ENCODE measurements around the gene HTR4. TPM values are rescaled to one million over a fixed set of nuclear protein-coding genes. Genes with fewer than 3 reads are reported as not detected.

HTR4 gene
- total and polyA plus RNA-seq, 12 donors, result 0.16 to 1.1 (median 0.40) TPM; not detected in 2

- peaks cover 0 to 7% (median 0%) of the 10 kb centered on the region in 11 donors for H3K9me3 ChIP-seq
- ATAC-seq (no peak), DNase-seq (no peak)
- peaks cover 3 to 38% (median 16%) of the 10 kb centered on the region in 9 donors for H3K4me1 ChIP-seq
- no peaks in the 10 kb centered on the region for H3K36me3 ChIP-seq
- no peak for TF ChIP-seq CTCF (IDR thresholded peaks at IDR 0.05)
- H3K27ac ChIP-seq, result peak overlapping the region in 3 of 10 donors; percentile 8 to 41 (median 19)
- H3K4me3 ChIP-seq, result no peak overlapping the region
- no peaks in the 10 kb centered on the region for H3K27me3 ChIP-seq
- intact Hi-C loops (cut with DNase I), result no loop called here
- WGBS, 2 donors, result 76 to 77% methylated on average over 3 of the region's 3 CpGs
Measured at GRCh38 chr5:148458036-148458888, 196.1 kb downstream of the HTR4 start.

DNA sequence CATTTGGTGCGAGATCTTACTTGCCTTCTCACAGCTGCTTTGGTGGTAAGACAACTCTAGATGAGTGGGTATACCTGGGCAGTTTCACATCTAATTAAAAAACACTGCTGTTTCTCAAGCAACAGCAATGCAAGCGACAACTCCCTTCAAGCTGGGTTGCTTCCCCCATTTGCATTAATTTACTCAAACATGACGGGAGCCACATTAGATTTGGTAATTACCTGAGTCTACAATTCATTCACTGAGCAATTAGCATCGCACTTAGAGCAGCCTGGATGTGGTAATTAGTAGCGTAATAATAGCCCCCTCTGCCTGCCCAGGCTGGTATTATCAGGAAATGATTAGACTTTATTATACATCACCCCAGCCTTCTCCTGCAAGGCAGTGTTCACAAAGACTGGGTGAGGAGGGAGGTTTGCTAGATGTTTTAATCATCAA lies 197.1 kb downstream of the HTR4 start:
- Histone ChIP-seq H3K27me3 (no peaks in the 10 kb centered on the region), H3K27ac (peak overlapping the region in 1 of 10 donors; percentile 17), H3K9me3 (peaks cover 0 to 2% (median 0%) of the 10 kb centered on the region in 11 donors), H3K4me1 (peaks cover 3 to 46% (median 21%) of the 10 kb centered on the region in 9 donors), H3K4me3 (no peak overlapping the region), H3K36me3 (no peaks in the 10 kb centered on the region)
- 45 to 52% methylated on average over 5 of the region's 5 CpGs for WGBS, 2 donors
- intact Hi-C loops (cut with DNase I), result no loop called here
- ATAC-seq (no peak), DNase-seq (no peak)
- peak in 7 of 9 donors; percentile 23 to 56 (median 39) for TF ChIP-seq CTCF (IDR thresholded peaks at IDR 0.05)

- TF ChIP-seq CTCF (IDR thresholded peaks at IDR 0.05), result no peak
- Histone ChIP-seq H3K4me1 (peaks cover 3 to 48% (median 21%) of the 10 kb centered on the region in 9 donors), H3K4me3 (no peak overlapping the region), H3K27ac (peak overlapping the region; percentile 30 to 82 (median 72)), H3K9me3 (no peaks in the 10 kb centered on the region), H3K27me3 (no peaks in the 10 kb centered on the region), H3K36me3 (no peaks in the 10 kb centered on the region)
- WGBS, 2 donors, result 43 to 52% methylated on average over 6 of the region's 6 CpGs
- ATAC-seq (peak; percentile 12 to 67 (median 44)), DNase-seq (no peak)
- intact Hi-C loops (cut with DNase I), result no loop called here
Measured at GRCh38 chr5:148455185-148455584, 199.1 kb downstream of the HTR4 start.

DNA sequence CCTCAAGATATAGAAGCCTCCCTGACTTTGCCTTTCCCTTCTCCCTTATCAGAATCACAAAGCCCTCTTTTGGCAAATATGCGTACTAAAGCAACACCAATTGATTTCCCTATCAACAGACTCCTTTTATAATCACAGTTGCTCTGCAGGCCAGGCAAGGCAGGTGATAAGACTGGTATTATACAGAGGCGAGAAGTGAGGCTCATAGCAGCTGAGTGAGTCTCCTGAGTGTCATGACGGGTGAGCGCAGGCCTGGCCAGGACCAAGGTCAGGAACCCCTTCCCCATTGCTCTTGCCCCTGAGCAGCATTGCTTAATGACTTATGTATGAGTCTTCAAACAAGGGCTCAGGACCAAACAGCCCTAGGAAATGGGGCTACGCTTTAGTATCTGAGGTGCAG lies 199.8 kb downstream of the HTR4 start:
- H3K27me3 ChIP-seq, result no peaks in the 10 kb centered on the region
- no peaks in the 10 kb centered on the region for H3K36me3 ChIP-seq
- DNase-seq (peak in 1 of 2 donors; percentile 25), ATAC-seq (peak in 6 of 8 donors; percentile 23 to 76 (median 54))
- intact Hi-C loops (cut with DNase I), result no loop called here
- H3K27ac ChIP-seq, result peak overlapping the region; percentile 30 to 82 (median 72)
- H3K4me1 ChIP-seq, result peaks cover 3 to 48% (median 21%) of the 10 kb centered on the region in 9 donors
- no peaks in the 10 kb centered on the region for H3K9me3 ChIP-seq
- WGBS, 2 donors, result 51 to 54% methylated on average over 5 of the region's 5 CpGs
- H3K4me3 ChIP-seq, result no peak overlapping the region
- no peak for TF ChIP-seq CTCF (IDR thresholded peaks at IDR 0.05)
